ENCODE measurements around the gene ZNF444.
A peak's percentile ranks its signal among the peaks of the same experiment; 100 is the strongest.

Gene ZNF444

DNA sequence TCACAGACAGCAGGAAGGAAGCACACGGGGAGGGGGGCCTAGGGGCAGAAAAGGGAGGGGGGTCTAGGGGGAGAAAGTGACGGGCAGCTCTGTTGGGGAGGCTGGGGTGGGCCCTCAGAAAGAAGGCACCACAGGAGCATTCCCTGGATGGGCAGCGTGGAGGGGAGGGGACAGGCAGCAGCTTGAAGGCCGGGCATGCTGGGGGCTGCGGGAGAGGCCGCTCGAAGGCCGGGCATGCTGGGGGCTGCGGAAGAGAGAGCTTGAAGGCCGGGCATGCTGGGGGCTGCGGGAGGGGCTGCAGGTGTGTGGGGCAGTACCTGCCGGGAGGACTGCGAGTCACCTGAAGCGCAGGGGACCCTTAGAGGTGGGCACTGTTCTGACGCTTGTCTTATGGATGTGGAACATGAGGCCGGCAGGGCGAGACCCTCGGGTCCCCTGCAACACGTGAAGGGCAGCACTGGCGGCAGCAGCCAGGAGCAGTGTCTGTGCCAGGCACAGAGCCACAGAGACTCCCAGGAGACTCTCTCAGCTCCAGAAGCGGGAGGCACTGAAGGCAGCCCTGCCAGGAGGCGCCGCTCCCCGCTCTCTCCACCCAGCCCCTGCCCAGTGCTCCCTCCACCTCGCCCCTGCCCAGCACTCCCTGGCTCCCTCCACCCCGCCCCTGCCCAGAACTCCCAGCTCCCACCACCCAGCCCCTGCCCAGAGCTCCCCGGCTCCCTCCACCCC lies 33.3 kb upstream of the ZNF444 start:
- no peak for DNase-seq

DNA sequence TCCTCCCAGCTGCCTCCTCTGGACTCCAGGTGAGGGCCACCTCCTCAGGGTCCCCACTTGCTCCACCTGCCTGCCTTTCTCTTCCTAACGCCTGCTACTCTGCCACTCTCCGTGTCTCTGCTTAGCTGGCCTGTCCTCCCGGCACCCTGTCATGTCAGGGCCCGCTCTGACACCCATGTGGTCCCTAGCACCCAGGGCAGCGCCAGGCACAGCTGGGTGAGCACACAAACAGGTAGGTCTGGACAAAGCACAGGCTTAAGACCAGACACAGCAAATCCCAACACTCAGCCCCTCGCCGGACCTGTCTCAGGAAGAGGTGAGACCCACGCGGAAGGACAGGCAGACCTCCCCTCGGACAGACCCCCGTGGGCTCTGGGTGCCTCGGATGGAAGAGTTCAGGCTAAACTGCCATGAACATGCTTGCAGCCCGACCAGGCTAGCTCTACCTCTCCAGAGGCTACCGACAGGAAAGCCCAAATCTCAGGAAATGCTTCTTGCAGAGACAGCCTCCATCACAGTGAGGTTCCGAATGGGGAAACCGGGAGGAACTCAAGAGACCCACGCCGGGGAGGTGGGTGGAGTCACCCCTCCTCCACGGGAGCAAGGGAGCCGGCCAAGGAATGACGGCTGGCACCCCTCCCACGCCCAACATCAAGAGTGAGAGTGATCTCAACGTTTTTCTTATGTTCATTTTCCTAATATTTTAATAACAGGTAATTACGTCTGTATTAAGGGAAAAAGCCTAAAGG lies 32.5 kb upstream of the ZNF444 start:
- no peak for DNase-seq

DNA sequence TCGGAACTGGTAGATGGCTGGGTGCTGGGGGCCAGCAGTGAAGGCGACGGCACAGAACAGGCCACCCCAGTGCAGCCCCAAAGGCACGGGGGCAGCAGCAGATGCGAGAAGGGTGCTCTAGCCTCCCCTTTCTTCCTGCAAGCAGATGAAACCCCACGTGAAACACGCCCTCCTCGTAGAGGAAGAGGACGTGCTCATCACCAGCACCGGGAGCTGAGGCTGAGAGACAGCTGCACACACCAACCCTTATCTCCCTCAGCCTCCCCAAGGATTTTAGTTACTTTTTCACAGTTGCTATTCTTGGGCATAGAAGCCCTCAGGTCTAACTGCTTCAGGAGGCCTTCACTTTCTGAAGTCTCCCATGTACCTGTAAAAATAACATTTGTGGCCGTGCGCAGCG lies 31.9 kb upstream of the ZNF444 start:
- DNase-seq = no peak

DNA sequence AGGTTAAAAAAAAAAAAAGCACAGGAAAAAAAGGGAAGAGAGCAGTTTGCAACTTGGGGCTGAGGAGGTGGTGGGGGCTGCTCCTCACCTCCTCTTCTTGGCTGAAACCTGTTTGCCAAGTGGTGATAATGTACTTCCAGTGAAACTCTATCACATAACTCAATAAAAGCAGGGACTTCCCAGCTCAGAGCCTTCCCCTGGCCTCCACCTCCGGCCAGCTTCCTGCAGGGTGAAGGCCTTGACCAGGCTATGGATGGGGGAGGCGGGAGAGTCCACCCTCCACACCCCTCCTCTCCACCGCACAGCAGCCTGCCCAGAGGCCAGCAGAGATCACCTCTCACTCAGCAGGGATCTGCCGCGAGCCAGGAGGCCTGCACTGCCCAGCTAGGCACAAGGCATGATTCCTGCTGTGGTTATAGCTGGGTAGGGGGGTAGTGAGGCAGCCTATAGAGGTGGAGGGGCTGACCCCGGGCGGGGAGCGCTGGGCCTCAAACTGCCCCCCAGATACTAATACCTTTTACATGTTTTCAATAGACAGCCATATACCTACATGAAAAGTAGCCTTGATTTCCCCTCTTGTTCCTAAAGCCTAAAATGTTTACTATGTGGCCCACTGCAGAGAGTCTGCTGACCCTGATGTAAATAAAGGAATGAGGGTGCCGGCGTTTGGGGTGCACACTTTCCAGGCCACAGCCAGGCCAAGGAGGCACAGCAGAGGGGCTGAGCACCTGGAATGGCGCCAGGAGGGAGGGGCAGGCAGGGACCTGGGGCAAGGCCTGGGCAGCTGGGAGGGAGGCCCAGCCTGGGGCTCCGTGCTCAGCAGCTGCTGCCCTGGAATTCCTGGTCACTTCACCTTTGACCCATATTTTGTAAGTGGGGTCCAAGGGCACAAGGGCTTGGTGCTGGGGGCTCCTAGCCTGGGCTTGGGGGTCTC lies 30.3 kb upstream of the ZNF444 start:
- no peak for DNase-seq

DNA sequence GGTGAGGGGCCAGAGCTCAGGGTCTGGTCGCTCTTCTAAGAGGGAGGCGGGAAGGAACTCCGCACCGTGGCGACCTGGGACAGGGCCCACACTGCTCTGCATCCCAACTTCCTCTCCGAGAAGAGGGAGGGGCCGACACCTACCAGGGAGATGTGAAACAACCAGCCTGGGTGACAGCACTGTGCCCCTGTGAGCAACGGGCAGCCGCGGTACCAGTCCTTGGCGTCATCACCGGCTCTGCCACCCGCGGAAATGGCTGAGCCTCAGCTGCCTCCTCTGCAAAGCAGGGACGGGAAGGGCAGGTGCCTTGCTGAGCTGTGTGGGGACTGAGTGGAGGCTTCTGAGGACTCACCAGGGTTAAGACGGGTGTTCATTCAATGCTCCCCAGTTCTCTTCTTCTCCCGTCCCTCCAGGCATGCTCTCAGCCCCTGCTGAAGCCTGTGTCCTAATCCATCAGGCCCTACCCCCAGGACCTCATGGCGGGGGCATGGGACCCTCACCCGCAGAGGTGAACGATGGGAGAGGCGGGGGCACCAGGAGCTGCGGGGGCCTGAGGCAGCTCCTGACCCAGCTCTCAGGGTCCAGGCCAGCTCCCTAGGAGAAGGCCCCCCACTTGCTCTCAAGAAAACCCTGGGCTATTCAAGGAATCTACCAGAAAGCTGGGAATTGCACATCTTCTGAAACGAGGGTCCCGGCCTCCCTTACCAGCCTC lies 29.3 kb upstream of the ZNF444 start:
- DNase-seq = no peak

DNA sequence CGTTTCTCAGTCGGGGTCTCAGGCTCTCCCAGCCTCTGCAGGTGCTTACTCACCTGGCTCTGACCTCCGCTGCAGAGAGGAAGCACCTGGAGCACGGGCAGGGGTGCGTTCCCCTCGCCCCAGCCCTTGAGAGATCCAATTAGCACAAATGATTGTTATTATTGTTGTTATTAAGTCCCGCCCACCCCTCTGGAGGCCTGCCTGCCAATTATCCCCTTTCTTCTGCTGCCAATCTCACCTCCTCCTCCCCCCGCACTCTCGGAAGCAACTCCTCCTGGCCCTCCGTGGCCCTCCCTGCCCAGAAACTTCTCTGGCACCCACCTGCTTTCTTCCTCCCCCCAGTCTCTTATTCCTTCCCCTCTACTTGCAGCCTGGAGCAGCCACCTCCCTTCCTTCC lies 28.8 kb upstream of the ZNF444 start:
- DNase-seq = no peak

DNA sequence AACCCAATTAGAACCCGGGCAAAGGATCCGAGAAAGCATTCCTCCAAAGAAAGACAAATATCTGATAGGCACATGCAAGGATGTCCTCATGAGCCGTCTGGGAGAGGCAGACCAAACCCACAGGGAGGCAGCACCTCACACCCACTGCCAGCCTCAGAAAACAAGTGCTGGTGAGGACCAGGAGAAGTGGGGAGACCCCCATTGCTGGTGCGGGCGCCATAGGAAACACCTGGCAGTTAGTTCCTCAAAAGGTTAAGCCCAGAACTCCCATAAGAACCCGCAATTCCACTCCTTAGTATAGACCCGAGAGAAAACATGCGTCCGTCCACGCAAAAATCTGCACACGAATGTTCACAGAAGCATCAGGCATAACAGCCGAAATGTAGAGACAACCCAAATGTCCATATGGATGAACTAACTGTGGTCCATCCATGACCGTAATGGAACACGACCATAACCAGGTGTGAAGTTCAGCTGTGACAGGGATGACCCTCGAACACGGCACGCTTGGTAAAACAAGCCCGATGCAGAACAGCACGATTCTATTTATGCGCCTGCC lies 27.9 kb upstream of the ZNF444 start:
- DNase-seq = no peak

DNA sequence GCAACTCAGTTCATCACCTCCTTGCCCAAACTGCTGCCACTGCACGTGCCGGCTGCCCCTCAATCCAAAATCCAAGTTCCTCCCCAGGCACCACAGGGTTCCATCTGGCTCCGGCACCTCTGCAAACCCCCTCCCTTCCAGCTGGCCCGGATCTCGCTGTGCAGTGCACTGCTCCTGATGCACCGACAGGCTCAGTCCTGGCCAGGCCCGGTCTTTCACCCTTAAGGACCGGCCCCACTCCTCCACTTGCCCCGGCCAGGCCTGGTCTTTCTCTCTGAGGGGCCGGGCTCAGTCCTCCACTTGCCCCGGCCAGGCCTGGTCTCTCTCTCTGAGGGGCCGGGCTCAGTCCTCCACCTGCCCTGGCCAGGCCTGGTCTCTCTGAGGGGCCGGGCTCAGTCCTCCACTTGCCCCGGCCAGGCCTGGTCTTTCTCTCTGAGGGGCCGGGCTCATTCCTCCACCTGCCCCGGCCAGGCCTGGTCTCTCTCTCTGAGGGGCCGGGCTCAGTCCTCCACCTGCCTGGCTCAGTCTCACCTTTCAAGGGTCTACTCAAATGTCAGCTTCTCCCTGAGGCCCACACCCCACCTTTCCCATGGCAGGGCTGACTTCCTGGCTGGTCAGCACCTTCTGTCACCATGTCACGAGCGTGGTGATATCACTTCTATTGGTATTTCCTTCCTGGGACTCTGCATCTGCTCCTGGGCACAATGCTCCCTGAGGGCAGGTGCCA lies 26.9 kb upstream of the ZNF444 start:
- DNase-seq = no peak

DNA sequence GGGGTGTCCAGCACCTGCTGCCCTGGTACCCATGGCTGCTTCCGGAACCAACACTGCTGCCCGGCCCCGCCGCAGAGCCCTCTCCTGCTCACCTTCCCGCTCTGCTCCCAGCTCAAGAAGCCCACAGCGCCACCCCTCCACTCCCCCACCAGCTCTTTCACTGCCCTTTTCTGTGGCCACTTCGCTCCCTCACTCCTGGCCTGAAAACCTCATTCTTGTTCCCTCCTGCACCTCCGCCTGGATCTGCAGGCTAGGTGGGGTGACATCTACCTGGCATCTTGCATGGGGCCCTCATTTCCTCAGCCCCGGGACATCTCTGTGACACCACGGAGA lies 26.3 kb upstream of the ZNF444 start:
- DNase-seq = no peak

DNA sequence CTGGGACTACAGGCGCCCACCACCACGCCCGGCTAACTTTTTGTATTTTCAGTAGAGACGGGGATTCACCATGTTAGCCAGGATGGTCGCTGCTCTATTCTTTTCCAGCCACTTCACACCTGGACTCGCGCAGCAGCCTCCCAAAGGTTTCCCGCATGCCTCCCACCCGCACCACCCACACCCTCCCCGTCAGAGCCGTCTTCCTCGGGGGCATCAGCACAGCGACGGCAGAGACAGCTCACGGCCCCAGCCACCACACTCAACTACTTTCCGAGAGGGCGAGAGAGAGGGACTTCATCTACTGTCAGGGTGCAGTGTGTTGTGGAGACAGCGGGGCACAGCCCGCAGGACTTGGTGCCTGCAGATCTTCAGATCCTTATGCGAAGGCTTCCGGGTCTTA lies 25.6 kb upstream of the ZNF444 start:
- no peak for DNase-seq

DNA sequence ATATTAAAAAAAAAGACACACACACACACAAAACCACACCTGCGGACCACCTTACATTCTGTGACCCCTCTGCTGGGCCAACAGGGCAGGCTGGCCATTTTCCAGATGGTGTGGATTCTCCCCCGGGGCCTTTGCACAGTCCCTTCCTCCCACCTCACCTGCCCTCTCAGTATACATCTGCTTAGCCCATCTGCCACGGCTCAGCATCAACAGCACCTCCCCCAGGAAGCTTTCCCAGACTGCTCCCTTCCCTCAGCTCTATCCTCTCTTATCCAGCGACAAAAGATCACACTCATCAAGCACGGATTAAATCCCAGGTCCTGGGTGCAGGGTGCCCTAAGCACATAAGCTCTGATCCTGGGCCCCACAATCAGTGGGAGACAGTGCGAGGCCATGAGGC lies 24.5 kb upstream of the ZNF444 start:
- no peak for DNase-seq

DNA sequence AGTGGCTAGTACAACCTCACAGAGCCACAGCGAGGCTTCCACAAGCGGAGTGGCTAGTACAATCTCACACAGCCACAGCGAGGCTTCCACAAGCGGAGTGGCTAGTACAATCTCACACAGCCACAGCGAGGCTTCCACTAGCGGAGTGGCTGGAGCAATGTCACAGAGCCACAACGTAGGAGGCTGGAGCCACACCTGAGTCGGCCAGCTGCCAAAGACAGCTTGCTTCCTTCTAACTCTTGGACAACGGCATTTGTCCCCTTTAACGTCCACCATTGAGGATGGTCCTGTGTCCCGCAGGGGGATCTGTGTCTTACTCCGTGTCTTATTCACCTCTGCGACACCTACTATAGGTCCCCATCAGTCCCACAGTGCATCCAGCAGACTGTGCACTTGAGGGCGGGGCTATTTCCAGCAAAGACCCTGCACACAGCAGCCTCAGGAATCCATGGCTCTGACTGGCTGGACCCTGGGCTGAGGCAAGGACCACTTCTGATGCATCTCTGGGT lies 23.7 kb upstream of the ZNF444 start:
- no peak for DNase-seq

DNA sequence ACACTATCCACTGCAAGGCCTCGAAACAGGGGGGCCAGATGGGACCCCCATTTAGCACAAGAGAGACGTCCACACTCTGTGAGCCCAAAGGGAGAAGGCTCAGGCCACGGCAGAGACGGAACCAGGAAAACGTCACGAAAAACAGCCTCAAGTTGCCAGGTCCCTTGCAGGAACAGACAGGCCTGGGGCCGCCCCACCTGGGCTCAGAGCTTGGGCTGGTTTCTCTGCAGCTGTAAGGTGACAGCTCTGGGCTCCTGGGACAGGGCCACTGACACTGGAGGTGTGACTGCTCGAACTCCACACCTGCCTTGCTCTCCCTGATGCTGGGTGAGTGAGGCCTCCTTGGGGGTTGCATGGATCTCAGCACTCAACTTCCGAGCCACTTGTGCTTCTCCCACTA lies 23.2 kb upstream of the ZNF444 start:
- no peak for DNase-seq

DNA sequence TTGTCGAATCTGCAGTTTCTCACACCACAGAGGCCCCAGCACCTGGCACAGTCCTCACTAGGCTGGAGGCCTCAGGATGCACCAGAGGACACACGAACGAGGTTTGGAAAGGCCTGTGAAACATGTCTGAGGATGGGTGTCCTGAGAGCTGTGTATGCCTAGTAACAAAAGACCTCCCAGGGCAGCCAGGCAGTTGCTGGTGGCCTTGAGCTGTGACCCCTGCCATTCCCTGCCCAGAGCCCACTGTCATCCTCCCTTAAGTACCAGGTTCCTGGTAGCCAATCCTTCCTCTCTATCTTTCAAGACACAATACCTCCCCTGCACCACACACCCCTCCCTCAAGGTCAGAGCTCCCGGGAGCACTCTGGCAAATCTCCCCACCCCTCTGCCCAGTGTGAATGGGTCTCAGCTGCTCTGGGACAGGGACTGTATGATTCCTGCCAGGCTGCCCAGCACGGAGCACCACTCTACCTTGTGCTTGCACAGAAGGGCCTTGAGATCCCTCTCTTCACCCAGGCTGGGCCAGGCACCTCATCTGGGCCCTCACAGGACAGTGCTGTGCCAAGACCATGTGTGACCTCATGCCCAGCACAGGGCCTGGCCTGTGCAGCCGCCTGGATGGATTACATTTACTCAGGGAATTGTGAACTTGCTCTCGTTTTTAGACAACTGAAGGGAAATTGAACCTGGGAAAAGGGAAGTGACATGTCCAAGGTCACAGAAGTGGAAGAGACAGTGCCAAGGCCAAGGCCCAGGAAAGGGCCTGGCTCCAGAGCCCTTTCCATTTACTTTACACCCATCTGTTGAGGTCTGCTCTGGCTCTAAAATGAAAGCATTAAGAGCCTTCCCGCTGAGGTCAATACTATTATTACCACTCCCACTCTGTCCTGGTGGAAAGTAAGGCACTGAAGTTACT lies 22.2 kb upstream of the ZNF444 start:
- no peak for DNase-seq

DNA sequence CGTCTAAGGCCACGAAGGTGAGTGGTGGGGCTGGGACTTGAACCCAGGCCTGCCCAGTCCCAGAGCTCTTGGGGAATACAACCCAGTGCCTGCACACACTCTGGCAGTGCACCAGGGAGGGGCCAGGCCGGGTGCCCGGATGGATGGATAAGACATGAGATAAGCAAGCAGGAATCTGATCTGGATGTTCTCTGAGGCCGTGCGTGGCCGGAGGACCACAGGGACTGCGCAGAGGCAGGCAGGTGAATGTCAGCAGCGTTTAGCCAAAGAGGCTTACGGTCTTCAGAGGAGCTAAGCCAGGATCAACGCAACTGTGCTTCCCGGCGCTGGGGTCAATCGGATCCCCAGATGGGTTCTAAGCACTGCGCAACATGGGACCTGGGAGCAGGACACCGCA lies 21.5 kb upstream of the ZNF444 start:
- no peak for DNase-seq

DNA sequence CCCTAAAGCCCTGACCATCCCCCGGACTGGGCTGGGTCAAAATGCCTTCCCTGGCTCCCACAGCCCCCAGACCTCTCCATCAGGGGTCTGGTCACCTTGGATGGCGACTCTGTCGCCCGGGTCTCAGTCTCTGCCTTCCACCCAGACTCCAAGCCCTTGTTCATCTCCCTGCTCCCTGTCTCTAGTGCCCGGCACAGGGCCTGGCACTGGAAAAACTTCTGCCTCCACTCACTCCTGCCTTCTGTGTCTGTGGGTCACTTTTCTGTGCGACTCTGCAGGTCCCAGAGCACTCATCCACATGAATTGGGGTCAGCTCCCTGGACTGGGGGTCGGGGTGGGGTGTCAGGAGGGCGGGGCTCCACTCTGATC lies 21.1 kb upstream of the ZNF444 start:
- no peak for DNase-seq

DNA sequence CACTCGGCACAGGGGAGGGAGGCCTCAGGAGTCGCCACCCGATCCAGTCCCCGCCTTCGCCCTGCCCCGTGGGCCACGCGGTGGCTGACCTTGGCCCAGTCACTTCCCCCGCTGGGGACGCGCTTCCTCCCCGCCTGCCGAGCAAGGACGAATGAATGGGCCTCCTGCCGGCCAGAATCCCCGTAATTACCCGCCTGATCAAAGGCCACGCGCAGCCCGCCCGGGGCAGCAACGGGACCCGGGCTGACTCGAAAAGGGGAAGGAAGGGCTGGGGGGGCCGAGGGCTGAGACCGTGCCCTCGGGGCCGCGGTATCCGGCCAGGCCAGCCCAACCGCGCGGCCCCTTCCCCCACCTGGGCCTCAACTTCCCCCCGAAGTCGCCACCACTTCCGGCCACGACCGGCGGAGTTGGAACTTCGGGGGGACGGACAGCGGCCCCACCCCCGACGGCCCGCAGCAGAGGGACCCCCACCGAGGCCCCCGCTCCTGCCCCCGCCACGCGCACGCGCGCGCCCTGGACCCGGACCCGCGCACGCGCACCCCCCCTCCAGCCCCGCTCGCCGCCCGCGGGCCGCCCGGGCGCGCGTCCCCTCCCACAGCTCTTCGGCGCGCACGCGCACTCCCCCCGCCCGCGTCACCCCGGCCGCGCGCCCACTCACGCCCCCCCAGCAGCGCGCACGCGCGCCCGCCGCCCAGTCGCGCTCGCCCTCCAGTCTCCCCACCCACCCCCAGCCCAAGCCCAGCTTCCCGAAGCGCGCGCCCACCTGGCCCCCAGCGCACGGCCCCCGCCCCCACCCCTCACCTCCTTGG lies 20.5 kb upstream of the ZNF444 start:
- DNase-seq = peak; percentile 72

DNA sequence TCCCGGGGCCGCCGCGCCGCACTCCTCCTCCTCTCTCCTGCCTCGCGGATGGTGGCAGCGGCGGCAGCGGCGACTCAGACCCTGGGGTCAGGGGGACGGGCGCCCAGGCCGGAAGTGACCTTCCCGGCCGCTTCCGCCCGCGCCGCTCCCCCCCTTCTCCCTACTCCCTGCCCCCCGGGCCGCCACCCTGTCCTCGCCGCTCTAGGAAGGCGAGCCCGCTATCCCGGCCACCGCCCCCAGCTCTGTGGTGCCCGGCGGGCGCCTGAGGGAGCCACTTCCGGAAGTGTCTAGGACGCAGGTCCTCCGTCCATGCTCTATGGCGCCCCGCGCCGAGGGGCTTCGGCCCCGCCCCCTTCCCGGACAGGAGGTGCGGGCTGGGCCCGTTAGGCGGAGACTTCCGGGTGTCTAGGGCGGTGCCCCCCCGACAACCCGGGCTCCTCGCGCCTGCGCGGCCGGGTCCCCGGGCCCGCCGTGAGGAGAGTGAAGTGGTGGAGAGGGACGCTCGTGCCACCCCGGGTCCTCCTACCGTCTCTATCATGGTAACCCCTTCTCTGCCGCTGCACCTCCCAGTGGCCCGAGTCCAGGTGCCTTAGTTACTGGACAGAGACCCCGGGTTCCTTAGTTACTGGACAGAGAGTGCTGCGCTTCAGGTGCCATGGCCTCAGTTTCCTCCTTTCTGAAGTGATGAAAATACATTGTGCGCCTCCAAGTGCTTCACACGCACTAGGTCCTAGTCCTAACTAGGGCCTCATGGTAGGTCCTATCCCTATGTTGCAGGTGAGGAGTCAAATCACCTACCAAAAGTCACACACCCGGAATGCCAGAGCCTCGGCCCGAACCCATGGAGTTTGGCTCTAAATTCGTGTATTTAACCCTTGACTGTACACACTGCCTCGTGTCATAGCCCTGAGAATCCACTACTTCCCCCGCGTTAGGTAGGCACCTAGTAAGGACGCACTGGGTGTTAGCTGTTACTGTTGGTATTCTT lies 19.6 kb upstream of the ZNF444 start, which contains the start of gene ZNF787:
ZNF787 (minus strand) TSS at position 116 of the 988 bp plus-strand sequence. CDS start 18,078 bp downstream, outside the sequence.
- peak; percentile 91 for DNase-seq
